GM18519 (cell line): Measurements from ENCODE around the gene ADH5.
"Not testable (repeated sequence)": the region's sequence is repeated elsewhere in the genome, so short reads cannot be mapped to it uniquely, and the experiment has no call there.

ENCODE experiments used
- ATAC-seq: cut with Tn5 transposase; IDR thresholded peaks from one replicate; pipeline ENCODE4 v1.9.1; 2021; ENCODE audit warnings: mild to moderate bottlenecking, moderate library complexity; ENCODE audit not compliant: unreplicated experiment, low FRiP score

Gene ADH5

GRCh38 chr4:99088481-99089365 is at the start of gene ADH5:
Gene ADH5 (minus strand): TSS chr4:99088788. CDS start chr4:99088700, 88 bp downstream.
- peak; percentile 84 for ATAC-seq

GRCh38 chr4:99136329-99136728 is 47.7 kb upstream of the ADH5 start:
- no peak for ATAC-seq

DNA sequence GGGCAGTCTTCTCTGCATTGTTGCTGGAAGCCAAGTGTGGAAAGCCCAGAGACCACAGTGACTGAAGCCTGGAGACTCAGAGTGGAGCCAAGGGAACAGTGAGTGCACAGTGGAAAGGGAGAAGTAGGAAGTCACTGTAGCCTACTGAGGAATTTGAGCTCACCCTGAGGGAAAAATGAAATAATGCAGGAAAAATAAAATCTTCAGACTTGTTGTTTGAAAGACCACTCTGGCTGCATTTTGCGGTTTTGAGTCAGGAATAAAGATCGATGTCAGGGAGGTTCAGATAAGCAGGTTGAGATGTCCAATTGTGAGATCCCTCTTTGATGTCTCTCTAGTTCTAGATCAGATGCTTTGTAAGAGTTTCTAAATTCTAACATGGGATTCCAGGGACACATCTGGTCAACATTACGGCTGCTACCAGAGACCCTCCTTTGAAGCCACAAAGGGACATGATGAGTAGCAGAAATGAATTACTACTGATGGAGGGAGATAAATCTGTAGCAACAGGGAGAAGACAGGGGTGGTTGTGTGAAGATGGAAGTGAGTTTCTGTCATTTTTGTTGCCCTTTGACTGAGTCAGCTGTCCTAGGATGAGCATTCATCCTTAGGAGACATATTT is 47.1 kb upstream of the ADH5 start:
- no peak for ATAC-seq

DNA sequence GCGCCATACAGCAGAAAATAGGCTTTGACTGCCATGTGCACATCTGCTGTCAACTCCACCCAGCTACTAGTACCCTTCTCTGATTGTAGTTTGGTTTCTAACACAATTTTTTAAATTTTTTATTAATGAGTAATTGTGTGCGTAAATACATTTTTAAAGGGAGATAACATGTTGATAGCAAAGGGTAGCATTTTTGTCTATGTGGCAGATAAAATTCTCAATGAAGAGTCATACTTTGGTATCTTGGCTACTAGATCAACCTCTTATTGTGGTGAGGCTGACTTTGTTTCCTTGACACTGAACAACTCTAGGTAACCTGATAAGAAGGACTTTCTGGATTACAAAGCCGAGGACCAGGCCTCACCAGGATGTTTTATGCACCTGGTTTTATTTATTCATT is 46.0 kb upstream of the ADH5 start:
- no peak for ATAC-seq

DNA sequence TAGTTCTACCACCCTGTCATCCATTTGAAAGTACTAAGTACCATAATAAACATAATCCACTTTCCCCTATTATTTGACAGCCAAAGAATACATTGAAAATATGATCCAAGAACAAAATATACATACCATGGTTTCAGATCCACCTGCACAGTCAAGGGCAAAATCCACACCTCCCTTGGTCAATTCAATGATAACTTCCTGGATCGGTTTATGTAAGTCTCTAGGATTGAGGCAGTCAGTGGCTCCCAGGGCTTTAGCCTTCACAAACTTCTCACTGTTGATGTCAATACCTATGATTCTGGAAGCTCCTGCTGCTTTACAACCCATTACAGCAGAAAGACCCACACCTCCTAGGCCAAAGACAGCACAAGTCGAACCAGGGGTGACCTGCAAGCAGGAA is 42.8 kb upstream of the ADH5 start:
- ATAC-seq, result no peak

DNA sequence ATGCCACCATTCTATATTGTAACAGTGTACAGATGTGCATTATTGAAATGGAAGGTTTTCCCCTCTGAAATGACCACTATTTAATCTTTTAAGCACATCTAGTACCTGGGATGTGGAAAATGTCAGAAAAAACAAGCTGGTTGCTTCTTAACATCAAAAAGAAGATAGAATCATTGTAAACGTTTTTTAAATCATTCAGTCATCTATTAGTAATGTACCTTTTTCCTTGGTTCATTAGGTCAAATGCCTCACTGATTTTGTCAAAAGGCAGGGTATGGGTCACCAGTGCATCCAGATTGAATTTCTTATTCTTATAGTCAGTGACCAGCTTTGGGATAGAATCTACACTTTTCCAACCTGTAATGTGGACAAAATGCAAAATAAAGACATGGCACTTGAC is 37.8 kb upstream of the ADH5 start:
- ATAC-seq, result no peak

DNA sequence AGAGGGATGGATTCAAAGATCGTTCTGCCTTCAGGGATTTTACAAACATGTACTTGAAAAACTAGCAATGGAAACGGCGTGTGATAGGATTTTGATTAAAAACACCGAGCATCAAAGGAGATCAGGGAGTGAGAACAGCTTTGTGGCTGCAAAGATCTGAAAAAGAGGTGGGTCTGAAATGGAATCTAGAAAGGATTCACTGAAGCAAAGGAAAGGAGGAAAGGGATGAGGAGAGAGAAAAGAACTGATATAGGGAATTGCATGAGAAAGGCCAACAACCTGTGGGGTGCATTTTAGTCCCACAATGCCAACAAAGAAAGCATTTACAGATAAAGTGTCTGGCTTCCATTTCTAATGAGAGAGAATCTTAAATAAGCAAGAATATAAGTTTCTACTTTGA is 32.4 kb upstream of the ADH5 start:
- no peak for ATAC-seq

DNA sequence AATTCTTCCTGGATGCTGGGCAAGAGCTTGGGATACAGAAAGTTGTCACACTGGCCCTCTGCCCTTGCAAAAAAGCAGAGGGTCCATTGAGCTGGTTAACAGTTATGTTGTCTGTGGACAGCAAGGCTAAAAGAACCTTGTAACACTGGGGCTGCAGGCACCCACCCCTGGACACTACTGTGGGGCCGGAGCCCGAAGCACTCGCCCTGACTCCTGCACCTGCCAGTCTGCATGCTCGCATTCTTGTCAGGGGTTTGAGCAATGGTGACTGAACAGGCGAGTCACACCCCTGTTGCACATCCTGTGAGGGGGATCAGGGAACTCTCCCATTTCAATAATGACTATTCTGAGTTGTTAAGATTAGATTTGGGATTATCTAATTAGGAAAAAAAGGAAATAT is 31.9 kb upstream of the ADH5 start:
- ATAC-seq, result no peak

GRCh38 chr4:99117876-99118693 is 29.5 kb upstream of the ADH5 start:
- no peak for ATAC-seq

GRCh38 chr4:99117122-99117841 is 28.7 kb upstream of the ADH5 start:
- ATAC-seq, result not testable (repeated sequence)

- not testable (repeated sequence) for ATAC-seq
Observed at GRCh38 chr4:99109286-99109685, 20.7 kb upstream of the ADH5 start.

- ATAC-seq, result no peak
Observed at GRCh38 chr4:99104153-99104552, 15.6 kb upstream of the ADH5 start.

- no peak for ATAC-seq
Observed at GRCh38 chr4:99103166-99103565, 14.6 kb upstream of the ADH5 start.

GRCh38 chr4:99102634-99103033 is 14.0 kb upstream of the ADH5 start:
- no peak for ATAC-seq

GRCh38 chr4:99100876-99101275 is 12.3 kb upstream of the ADH5 start:
- ATAC-seq, result no peak

DNA sequence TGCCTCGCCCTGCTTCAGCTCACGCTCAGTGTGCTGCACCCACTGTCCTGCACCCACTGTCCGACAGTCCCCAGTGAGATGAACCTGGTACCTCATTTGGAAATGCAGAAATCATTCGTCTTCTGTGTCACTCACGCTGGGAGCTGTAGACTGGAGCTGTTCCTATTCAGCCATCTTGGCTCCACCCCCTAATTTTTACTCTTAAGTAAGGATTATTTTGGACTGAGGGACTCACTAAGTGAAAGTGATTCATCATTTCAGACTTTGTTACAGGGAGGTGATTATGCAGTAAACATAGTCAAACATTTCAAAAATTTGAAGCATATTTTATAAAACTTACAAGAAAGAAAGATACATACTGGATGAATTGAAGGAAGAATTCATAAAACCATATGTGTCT is 11.2 kb upstream of the ADH5 start:
- ATAC-seq, result not testable (repeated sequence)

GRCh38 chr4:99099311-99099710 is 10.7 kb upstream of the ADH5 start:
- ATAC-seq, result no peak

GRCh38 chr4:99091841-99092240 is 3.3 kb upstream of the ADH5 start:
- not testable (repeated sequence) for ATAC-seq

GRCh38 chr4:99091216-99091575 is 2.6 kb upstream of the ADH5 start:
- no peak for ATAC-seq

DNA sequence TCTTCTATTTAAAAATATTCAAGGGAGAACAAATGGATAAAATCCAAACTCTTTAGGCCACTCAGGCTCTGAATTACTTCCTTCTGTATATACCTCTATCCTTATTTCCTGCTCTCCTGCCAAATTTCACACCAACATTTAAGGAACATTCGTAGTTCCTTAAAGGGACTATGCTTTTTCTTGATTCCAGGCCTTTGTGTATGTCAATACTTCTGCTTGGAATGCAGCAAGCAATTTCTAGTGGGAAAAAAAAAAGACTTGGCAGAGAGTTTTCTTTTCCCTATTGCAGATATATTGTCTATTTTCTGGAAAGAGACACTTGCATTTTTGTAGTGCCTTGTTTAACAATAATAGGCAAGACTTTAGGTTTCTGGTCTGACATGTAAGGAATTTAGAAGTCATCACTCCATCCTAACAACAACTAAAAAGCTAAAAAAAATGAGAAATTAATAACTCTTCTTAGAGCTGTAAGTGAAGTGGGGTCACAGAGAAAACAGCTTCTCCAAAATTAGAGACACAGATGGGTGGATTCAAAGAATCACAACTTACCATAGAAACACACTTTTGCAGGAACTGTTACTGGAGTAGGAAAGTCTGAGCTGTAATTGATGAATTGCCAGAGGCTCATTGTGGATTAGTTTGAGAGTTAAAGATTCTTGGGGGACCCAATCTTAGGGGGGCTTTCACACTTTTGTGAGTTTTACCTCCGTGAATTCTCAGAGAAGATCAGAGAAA is 2.1 kb upstream of the ADH5 start:
- no peak for ATAC-seq
